Erythroblast (primary cell): Measurements from ENCODE around the gene CYP26B1.

ENCODE experiments used
- DNase-seq, 2 experiments: peaks; one replicate each; lab custom pipeline; 2025; lab: John Stamatoyannopoulos, UW
- GATA1 ChIP-seq: IDR thresholded peaks from 2 replicates; pipeline ENCODE4 v1.6.1; 2011; ENCODE audit warnings: low read depth, mild to moderate bottlenecking, control low read depth, low read length, moderate library complexity
- POLR2A ChIP-seq: IDR thresholded peaks from 2 replicates; pipeline ENCODE4 v1.6.1; 2011; ENCODE audit warnings: mild to moderate bottlenecking, low read length

The CYP26B1 gene

GRCh38 chr2:72080286-72081145, 67.1 kb downstream of the CYP26B1 start:
- DNase-seq = no peak
- TF ChIP-seq GATA1 (no peak), POLR2A (no peak)
